Cortex of kidney (tissue), 1 donor: ENCODE data around the gene FARS2.

Experiments
- DNase-seq: peaks from one replicate; lab custom pipeline; 2025; lab: John Stamatoyannopoulos, UW

The FARS2 gene

DNA sequence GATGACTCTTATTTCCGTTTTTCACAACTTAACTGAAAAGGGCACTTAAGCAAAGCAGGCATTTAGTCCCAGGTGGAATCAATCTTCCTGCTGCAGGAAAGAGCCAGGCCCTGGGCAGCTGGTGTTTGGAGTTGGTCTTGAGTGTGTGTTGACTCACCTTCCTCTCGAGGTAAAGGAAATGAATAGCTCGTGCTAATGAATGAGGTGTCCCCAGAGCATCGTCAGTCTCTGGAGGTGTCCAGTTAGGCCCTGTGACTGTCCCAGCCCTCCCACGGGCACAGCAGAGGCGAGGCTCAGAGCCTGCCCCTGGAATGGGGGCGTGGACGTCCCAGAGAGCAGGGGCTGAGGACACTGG is 467.7 kb downstream of the FARS2 start:
- no peak for DNase-seq

- no peak for DNase-seq
Observed at GRCh38 chr6:5729813-5730517, 468.7 kb downstream of the FARS2 start.

GRCh38 chr6:5730585-5731263 is 469.4 kb downstream of the FARS2 start:
- DNase-seq, result no peak

GRCh38 chr6:5731435-5731834 is 470.1 kb downstream of the FARS2 start:
- no peak for DNase-seq

DNA sequence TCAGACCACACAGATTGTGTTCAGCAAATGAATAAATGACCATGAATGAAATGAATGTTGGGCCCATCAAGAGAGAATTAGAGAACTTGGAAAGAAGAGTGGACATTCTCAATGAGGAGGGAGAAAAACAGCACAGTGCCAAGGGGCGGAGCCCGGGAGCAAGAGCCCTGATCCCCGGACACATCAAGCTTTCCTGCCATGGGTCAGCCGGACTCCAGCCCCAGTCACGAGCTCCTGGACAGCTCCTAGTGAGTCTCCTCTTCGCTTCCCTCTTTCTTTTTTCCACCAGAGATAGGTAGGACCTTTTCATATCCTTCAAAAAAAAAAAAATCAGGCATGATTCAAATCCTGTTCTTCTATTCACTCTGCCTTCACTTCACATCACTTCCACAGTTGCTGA is 471.2 kb downstream of the FARS2 start:
- DNase-seq, result no peak

DNA sequence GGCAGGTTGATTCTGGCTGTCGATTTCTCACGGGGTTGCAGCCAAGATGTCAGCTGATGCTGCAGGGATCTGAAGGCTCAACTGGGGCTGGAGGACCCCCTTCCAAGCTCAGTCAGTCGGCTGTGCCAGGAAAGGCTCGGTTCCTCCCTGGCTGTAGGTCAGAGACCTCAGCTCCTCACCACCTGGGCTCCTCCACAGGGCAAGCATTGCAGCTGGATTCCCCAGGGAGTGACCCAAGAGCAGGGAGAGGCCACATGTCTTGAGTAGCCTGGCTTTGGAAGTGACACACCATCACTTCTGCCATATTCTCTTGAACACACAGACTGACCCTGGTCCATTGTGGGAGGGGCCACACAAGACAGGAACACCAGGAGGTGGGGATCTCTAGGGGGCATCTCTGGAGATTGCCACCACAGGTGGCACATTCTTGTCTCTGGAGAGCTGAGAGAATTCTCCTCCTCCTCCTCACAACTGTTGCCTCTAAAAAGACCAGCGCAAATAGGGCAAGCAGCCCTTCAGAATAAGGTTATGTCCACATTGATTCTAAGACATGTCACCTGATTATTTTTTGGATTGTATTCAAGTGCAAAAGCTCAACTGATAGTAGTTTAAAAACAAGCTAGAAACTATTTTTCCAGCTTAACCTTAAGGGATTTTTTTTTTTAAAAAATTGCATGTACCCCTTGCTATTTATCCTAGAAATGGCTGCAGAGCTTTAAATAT is 474.9 kb downstream of the FARS2 start:
- DNase-seq, result no peak

DNA sequence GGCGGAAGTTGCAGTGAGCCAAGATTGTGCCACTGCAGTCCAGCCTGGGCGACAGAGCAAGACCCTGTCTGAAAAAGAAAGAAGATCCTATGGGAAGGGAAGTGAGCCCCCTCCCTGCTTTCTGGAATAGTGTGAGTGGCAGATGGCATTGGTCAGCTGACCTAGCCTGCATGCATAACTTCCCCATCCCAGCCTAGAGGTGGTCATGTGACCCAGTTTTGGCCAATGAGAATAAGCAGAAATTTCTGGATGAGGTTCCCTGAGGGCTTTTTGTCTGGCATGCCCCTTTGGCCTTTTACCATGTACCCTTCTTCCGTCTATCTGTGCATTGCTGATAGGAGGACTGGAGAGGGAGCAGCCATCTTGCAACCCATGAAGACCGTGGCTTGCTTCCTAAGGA is 476.1 kb downstream of the FARS2 start:
- no peak for DNase-seq

DNA sequence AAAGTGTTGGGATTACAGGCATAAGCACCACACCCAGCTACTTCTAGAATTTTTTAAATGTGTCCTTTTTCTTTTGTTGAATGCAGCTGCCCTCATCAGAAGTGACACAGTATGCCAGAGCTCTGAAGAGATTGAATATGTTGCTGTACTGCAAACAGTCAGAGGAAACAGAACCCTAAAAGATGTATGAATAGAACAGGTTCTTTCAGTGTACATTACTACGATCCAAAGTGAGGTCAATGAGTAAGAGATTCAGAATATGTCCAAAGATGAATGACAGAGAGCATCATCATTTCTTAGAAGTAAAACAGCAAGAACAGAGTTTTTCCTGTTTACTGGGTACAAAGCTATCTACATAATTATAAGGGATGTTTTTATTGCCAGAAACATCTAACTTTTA is 476.9 kb downstream of the FARS2 start:
- no peak for DNase-seq

- no peak for DNase-seq
Observed at GRCh38 chr6:5744497-5744896, 483.2 kb downstream of the FARS2 start.

DNA sequence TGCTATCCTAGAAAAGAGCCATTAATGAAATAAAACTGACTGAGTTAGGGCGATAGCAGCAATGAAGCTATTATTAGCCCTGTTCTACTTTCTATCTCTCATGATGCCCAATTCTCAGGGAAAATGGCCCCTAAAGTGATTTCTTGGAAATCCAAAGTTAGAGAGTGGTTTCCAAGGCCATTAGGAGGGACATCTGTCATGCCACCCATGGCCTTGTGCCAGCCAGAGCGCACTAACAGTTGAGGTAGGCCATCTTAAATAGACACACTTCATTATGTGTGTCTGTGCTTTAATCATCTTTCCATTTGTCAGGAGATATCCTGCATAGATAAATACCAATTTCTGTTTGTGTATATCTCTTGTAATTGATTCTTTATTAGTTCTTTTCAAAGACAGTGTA is 483.8 kb downstream of the FARS2 start:
- no peak for DNase-seq

DNA sequence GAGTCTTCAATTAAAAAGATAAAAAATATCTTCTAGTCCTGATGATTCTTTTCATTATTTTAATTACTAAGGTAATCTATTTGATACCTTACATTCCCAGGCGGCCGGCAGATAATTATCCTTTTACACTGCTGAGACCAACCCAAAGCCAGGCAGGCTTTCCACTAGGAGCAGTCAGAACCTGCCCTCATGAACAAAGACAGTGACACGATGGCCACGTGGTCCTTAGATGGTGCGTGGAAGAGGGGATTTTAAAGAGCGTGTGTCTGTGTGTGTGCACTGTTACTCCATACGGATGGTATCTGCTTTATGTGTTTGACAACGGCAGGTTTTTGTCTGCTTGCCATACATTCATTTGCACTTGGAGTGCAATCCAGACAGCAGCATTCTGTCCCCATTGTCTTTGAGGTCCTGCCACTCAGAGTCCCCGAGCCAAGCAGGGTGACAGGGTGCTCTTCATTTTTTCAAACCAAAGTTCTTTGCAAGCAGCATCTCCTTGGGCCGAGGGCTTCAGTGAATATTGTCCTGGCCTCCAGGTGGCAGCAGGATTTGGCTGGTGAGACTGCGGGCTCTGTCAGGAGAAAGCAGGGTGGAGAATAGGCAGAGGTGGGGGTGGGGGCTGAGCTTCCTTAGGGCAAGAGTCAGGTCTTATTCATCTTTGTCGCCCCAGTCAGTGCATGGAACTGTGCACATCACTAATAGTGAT is 484.9 kb downstream of the FARS2 start:
- DNase-seq, result no peak

DNA sequence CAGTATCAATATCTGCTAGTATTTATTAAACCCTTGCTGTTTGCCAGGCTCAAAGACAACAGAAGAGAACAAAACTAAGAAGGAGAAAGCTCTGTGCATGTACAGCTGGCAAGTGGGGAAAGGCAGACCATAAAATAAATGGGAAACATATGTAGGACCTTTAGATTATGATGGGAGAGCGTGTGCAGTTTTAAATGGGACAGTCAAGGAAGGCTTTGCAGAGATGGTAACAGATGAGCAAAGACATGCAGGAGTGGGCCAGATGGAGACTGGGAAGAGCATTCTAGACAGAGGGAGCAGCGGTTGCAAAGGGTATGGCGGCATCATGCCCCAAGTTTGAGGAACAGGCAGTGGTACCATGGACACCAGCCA is 485.4 kb downstream of the FARS2 start:
- DNase-seq, result no peak

DNA sequence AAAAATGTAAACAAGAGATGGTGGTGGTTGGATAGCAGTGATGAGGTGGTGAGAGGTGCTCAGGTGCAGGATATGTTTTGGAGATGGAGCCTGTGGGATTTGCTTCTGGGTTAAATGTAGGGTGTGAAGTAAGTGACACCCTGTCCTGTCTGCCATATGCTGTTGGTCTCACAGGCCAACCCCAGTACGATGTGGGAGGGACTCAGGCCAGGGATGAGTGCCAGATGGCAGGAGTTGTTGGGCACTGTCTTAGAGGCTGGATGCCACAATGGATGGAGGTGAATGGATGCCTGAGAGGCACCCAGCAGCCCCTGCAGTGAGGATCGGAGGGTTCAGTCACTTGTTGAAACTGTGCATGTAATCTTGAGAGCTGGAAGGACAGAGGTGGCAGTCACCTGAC is 486.1 kb downstream of the FARS2 start:
- DNase-seq, result no peak

GRCh38 chr6:5749016-5749650 is 487.8 kb downstream of the FARS2 start:
- no peak for DNase-seq

GRCh38 chr6:5749651-5750215 is 488.4 kb downstream of the FARS2 start:
- DNase-seq, result no peak

GRCh38 chr6:5751525-5752390 is 490.4 kb downstream of the FARS2 start:
- no peak for DNase-seq

DNA sequence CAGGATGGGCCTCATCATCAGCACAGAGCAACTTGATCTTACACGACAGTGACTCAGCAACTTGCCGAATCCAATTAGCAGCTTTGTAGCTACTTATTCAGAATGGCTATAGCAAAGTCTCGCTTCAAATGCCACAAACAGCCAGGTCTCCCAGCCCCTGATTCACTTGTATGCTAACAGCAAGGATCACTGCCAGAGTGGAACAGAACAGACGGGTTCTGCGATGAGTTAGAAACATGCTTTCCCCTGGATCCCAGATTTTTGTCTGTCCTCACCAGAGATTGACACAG is 491.0 kb downstream of the FARS2 start:
- no peak for DNase-seq

GRCh38 chr6:5753209-5753608 is 491.9 kb downstream of the FARS2 start:
- no peak for DNase-seq

- no peak for DNase-seq
Observed at GRCh38 chr6:5754904-5755303, 493.6 kb downstream of the FARS2 start.

- DNase-seq, result no peak
Observed at GRCh38 chr6:5759571-5759970, 498.3 kb downstream of the FARS2 start.

DNA sequence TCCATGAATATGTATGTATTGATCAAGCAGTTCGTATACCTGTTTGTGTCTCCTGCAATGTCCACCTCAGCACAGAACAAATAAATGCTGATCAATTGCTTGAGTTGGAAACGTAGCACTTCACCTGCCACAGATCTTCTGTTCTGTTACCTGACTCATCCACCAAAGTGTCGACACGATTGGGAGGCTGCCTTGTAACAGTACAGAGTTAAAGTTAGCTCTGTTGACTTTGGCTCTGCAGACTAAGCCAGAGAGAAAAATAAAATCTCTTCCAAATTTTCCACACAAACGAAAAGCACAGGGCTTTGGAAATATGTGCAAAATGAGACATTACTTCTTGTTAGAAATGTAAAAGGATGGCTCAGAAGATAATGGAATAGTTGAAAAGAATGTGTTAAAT is 500.1 kb downstream of the FARS2 start:
- no peak for DNase-seq
